Right renal cortex interstitium (tissue), 3 donors: ENCODE results near the gene HTN3. TPM values are rescaled to one million over a fixed set of nuclear protein-coding genes. Genes with fewer than 3 reads are reported as not detected.

Experiments
- polyA plus RNA-seq, 3 donors: library from polyadenylated mRNA; unstranded; fragments of 120-200 nt; gene quantifications; one replicate each; pipeline ENCODE4 v1.2.1, GENCODE V29; 2013; ENCODE audit not compliant: insufficient read length in 3 of 3

HTN3 gene
- polyA plus RNA-seq, 3 donors = not detected

Other genes starting within 250 kb of the HTN3 start
- 100 to 1,000 TPM; 410 to 645 (median 503) TPM for gene SULT1E1, start 168.3 kb upstream of the HTN3 start, polyA plus RNA-seq
- gene CSN1S1, start 97.4 kb upstream of the HTN3 start, polyA plus RNA-seq = not detected
- gene CSN2, start 62.7 kb upstream of the HTN3 start, polyA plus RNA-seq = not detected
- gene STATH, start 32.5 kb upstream of the HTN3 start, polyA plus RNA-seq = under 1 TPM; 0.36 to 0.57 (median 0.40) TPM
- under 1 TPM in 1 of 3 donors, not detected in 2; 0.14 TPM for gene HTN1, start 22.0 kb downstream of the HTN3 start, polyA plus RNA-seq
- under 1 TPM in 2 of 3 donors, not detected in 1; 0.06 to 0.07 TPM for gene PRR27, start 125.8 kb downstream of the HTN3 start, polyA plus RNA-seq
- gene ODAM, start 167.3 kb downstream of the HTN3 start, polyA plus RNA-seq = 1 to 10 TPM; 1.5 to 2.3 (median 2.1) TPM
- gene FDCSP, start 197.7 kb downstream of the HTN3 start, polyA plus RNA-seq = 1 to 10 TPM in 1 of 3 donors, under 1 TPM in 2; 0.76 to 1.3 (median 0.86) TPM
- gene CSN3, start 214.1 kb downstream of the HTN3 start, polyA plus RNA-seq = not detected